HepG2 (cell line): ENCODE data around the gene PANK3. TPM values are rescaled to one million over a fixed set of nuclear protein-coding genes. Genes with fewer than 3 reads are reported as not detected.
A peak's percentile ranks its signal among the peaks of the same experiment; 100 is the strongest.

Source experiments
- AGO2 ChIP-seq: fragments of 200-400 bp; formaldehyde crosslinking; optimal IDR thresholded peaks from 2 replicates; pipeline ENCODE3; 2017; ENCODE audit warnings: mild to moderate bottlenecking, low read depth, low read length, moderate library complexity
- HMGXB3 ChIP-seq: sonication (generic); formaldehyde crosslinking; IDR thresholded peaks from 2 replicates; pipeline ENCODE4 v1.4.0; 2020; ENCODE audit warnings: missing genetic modification reagents, borderline replicate concordance
- MAFK ChIP-seq, 2 experiments: IDR thresholded peaks in 1 of 2; conservative IDR thresholded peaks in 1 of 2; 2 replicates each; pipeline ENCODE4 v1.6.1; 2011; ENCODE audit warnings: improper control_type of control experiment in 2 of 2, low read length in 2 of 2
- NFE2L1 ChIP-seq: sonication (generic); formaldehyde crosslinking; IDR thresholded peaks from 2 replicates; pipeline ENCODE4 v1.4.0; 2020; ENCODE audit warnings: missing genetic modification reagents, mild to moderate bottlenecking, borderline replicate concordance
- NR1H2 ChIP-seq: sonication (generic); formaldehyde crosslinking; IDR thresholded peaks from 2 replicates; pipeline ENCODE4 v1.8.1; 2022; ENCODE audit warnings: low read depth, missing genetic modification reagents, borderline replicate concordance
- RBAK ChIP-seq: sonication (generic); formaldehyde crosslinking; IDR thresholded peaks from 2 replicates; pipeline ENCODE4 v1.5.1; 2020; ENCODE audit warnings: mild to moderate bottlenecking, missing genetic modification reagents
- REPIN1 ChIP-seq: sonication (generic); formaldehyde crosslinking; IDR thresholded peaks from 2 replicates; pipeline ENCODE4 v1.8.0; 2022; ENCODE audit warnings: missing genetic modification reagents, low read depth, mild to moderate bottlenecking, borderline replicate concordance
- SATB2 ChIP-seq: sonication (generic); formaldehyde crosslinking; IDR thresholded peaks from 2 replicates; pipeline ENCODE4 v1.5.0; 2020; ENCODE audit warnings: missing genetic modification reagents
- TAF1 ChIP-seq: sonication (generic); formaldehyde crosslinking; IDR thresholded peaks from 2 replicates; pipeline ENCODE4 v1.4.0; 2020; ENCODE audit warnings: missing genetic modification reagents
- ZFP62 ChIP-seq: sonication (generic); formaldehyde crosslinking; IDR thresholded peaks from 2 replicates; pipeline ENCODE4 v1.4.0; 2020; ENCODE audit warnings: missing genetic modification reagents
- ZFP82 ChIP-seq: sonication (generic); formaldehyde crosslinking; IDR thresholded peaks from 2 replicates; pipeline ENCODE4 v1.5.1; 2020; ENCODE audit warnings: mild to moderate bottlenecking, missing genetic modification reagents, borderline replicate concordance
- ZNF280D ChIP-seq: sonication (generic); formaldehyde crosslinking; IDR thresholded peaks from 2 replicates; pipeline ENCODE4 v1.5.1; 2020; ENCODE audit warnings: mild to moderate bottlenecking, missing genetic modification reagents
- ZNF431 ChIP-seq: sonication (generic); formaldehyde crosslinking; IDR thresholded peaks from 2 replicates; pipeline ENCODE4 v1.9.0; 2022; ENCODE audit warnings: missing genetic modification reagents, low read depth, mild to moderate bottlenecking, borderline replicate concordance
- ZNF468 ChIP-seq: sonication (generic); formaldehyde crosslinking; IDR thresholded peaks from 2 replicates; pipeline ENCODE4 v1.8.0; 2022; ENCODE audit warnings: mild to moderate bottlenecking, moderate library complexity, missing genetic modification reagents
- ZNF569 ChIP-seq: sonication (generic); formaldehyde crosslinking; IDR thresholded peaks from 2 replicates; pipeline ENCODE4 v1.5.0; 2020; ENCODE audit warnings: mild to moderate bottlenecking, missing genetic modification reagents, moderate library complexity, borderline replicate concordance
- ZNF749 ChIP-seq: sonication (generic); formaldehyde crosslinking; IDR thresholded peaks from 2 replicates; pipeline ENCODE4 v1.8.0; 2022; ENCODE audit warnings: mild to moderate bottlenecking, missing genetic modification reagents, moderate library complexity, borderline replicate concordance
- ZSCAN31 ChIP-seq: sonication (generic); formaldehyde crosslinking; IDR thresholded peaks from 2 replicates; pipeline ENCODE4 v1.5.0; 2020; ENCODE audit warnings: low read depth, mild to moderate bottlenecking, missing genetic modification reagents
- polyA plus RNA-seq, 8 experiments: library from polyadenylated mRNA; depleted of rRNA in 3 of 8; stranded (reverse) in 7 of 8; unstranded in 1 of 8; fragments of >200 nt; fragmentation: Illumina TruSeq in 4 of 8; extraction: Trizol in 4 of 8; gene quantifications; 2 replicates each; pipeline versions ENCODE4 v1.2.1 to v1.2.3, GENCODE V29; 2011 to 2016; ENCODE audit warnings: low read depth in 4 of 8, missing spikeins in 1 of 8, mixed read lengths in 1 of 8; ENCODE audit not compliant: insufficient read depth in 1 of 8
- total RNA-seq, 5 experiments: library from RNA; depleted of rRNA; stranded (reverse); fragments of >200 nt; fragmentation: Illumina TruSeq; extraction: Trizol; gene quantifications; 2 replicates each; pipeline ENCODE4 v1.2.3, GENCODE V29; 2016; ENCODE audit warnings: low read depth in 1 of 5
- TF ChIP-seq, protein P1 (sequence below): sonication (generic); formaldehyde crosslinking; IDR thresholded peaks from 2 replicates; pipeline ENCODE4 v1.5.1; 2020; ENCODE audit warnings: mild to moderate bottlenecking, missing genetic modification reagents, moderate library complexity
- TF ChIP-seq, protein P2 (sequence below): sonication (generic); formaldehyde crosslinking; IDR thresholded peaks from 2 replicates; pipeline ENCODE4 v1.8.0; 2022; ENCODE audit warnings: missing genetic modification reagents, low read depth, mild to moderate bottlenecking, borderline replicate concordance

PANK3 gene
- total and polyA plus RNA-seq, 2 of the 13 experiments (the other 11 are each of a cell fraction or from before 2014, with no cell fraction given), result 26.9 to 69.5 TPM

- TF ChIP-seq, protein P1, sequence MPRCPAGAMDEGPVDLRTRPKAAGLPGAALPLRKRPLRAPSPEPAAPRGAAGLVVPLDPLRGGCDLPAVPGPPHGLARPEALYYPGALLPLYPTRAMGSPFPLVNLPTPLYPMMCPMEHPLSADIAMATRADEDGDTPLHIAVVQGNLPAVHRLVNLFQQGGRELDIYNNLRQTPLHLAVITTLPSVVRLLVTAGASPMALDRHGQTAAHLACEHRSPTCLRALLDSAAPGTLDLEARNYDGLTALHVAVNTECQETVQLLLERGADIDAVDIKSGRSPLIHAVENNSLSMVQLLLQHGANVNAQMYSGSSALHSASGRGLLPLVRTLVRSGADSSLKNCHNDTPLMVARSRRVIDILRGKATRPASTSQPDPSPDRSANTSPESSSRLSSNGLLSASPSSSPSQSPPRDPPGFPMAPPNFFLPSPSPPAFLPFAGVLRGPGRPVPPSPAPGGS, result 0 out of 2 replicates have a peak, but pooled peaks have one; percentile 35
- TF ChIP-seq HMGXB3 (CRISPR knock-in tag) (0 out of 2 replicates have a peak, but pooled peaks have one; percentile 39), ZFP82 (CRISPR knock-in tag) (no peak), ZNF431 (CRISPR knock-in tag) (0 out of 2 replicates have a peak, but pooled peaks have one; percentile 53), REPIN1 (CRISPR knock-in tag) (peak; percentile 49; the same call in 1 of the 2 replicates), ZNF749 (CRISPR knock-in tag) (no peak), MAFK (conservative IDR thresholded peaks at IDR 0.05 in 1 of 2, IDR thresholded peaks at IDR 0.05 in 1 of 2; ENCODE audit: low read length in 2 of 2) (no peak), ZNF569 (no peak), AGO2 (no peak), SATB2 (CRISPR knock-in tag) (0 out of 2 replicates have a peak, but pooled peaks have one; percentile 28), RBAK (CRISPR knock-in tag) (no peak), ZNF280D (CRISPR knock-in tag) (0 out of 2 replicates have a peak, but pooled peaks have one; percentile 40), ZFP62 (CRISPR knock-in tag) (no peak), ZNF468 (CRISPR knock-in tag) (no peak), NR1H2 (CRISPR knock-in tag) (no peak), ZSCAN31 (CRISPR knock-in tag) (no peak), NFE2L1 (CRISPR knock-in tag) (no peak), TAF1 (CRISPR knock-in tag) (no peak)
- TF ChIP-seq, protein P2, sequence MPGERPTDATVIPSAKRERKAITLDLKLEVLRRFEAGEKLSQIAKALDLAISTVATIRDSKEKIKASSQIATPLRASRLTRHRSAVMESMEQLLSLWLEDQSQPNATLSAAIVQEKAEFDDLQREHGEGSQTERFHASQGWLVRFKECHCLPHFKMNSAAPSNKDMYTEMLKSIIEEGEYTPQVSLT (CRISPR knock-in tag), result no peak
These were observed 50.4 kb downstream of the PANK3 start, which contains the start of gene FBLL1 (continued) for GRCh38 chr5:168528521-168529373.
